ENCODE results near the gene MYLK4. TPM values are rescaled to one million over a fixed set of nuclear protein-coding genes. Genes with fewer than 3 reads are reported as not detected.

The MYLK4 gene
- total and polyA plus RNA-seq, 4 donors: 0.07 to 0.65 (median 0.39) TPM

- H3K27ac ChIP-seq (ENCODE audit: low read depth in 1 of 2, low read length in 2 of 2): no peak overlapping the region
- H3K27me3 ChIP-seq (ENCODE audit: control insufficient read depth in 4 of 4, insufficient read depth in 4 of 4, low read length in 3 of 4): no peaks in the 10 kb centered on the region
- no peak for DNase-seq (ENCODE audit: low spot score)
- no peaks in the 10 kb centered on the region for H3K4me1 ChIP-seq (ENCODE audit: control insufficient read depth in 4 of 4, insufficient read depth in 4 of 4, low read length in 3 of 4)
- WGBS: 81% methylated on average over 5 of the region's 5 CpGs
- no peak overlapping the region for H3K4me3 ChIP-seq (ENCODE audit: low read depth in 1 of 3, low read length in 3 of 3)
- H3K36me3 ChIP-seq (ENCODE audit: control insufficient read depth in 4 of 4, insufficient read depth in 3 of 4, low read depth in 1 of 4, low read length in 3 of 4): no peaks in the 10 kb centered on the region
- H3K9me3 ChIP-seq (ENCODE audit: control insufficient read depth in 4 of 4, low read length in 3 of 4): no peaks in the 10 kb centered on the region
- TF ChIP-seq ATF3 (IDR thresholded peaks at IDR 0.05) (no peak), YY1 (IDR thresholded peaks at IDR 0.05) (no peak), JUND (IDR thresholded peaks at IDR 0.05) (no peak)
- TF ChIP-seq, protein P1, sequence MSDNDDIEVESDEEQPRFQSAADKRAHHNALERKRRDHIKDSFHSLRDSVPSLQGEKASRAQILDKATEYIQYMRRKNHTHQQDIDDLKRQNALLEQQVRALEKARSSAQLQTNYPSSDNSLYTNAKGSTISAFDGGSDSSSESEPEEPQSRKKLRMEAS (IDR thresholded peaks at IDR 0.05): no peak
- H3K9ac ChIP-seq (ENCODE audit: low read depth in 1 of 2, low read length in 2 of 2): no peak overlapping the region
Measured at GRCh38 chr6:2731281-2731909, 19.3 kb downstream of the MYLK4 start.

DNA sequence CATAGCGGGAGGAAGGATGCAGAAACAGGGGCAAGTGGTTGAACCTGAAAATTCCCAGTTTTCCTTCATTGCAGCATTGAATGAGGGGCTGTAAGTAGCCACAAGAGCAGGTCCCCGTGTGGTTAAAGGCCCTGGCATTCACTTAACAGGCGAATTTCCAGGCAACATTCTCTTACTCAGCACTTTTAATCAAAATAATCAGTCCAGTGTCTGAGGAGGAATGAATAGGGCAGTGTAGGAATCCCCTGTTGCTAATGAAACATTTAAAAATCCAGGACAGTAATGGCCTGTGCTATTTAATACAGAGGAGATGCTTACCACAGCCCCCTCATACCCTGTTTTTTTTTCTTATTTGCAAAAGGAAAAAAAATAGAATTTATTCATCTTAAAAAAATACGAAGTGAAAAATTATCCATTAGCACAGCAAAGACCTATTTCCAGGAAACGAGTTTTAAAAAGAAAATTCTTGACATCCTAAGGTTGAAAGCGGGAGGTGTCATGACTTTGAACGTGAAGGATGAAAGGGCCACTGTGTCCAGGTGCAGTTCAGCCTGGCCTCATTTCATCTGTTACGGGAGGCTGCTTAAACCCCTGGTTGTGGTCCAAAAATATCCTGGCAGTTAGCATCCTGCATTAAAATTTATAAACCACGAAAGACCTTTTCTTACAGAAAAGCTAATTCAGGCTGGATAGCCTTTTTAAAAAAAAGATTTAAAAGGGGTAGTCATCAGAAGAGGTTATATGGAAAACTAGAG, 20.2 kb downstream of the MYLK4 start:
- no peak overlapping the region for H3K9ac ChIP-seq (ENCODE audit: low read depth in 1 of 2, low read length in 2 of 2)
- no peaks in the 10 kb centered on the region for H3K36me3 ChIP-seq (ENCODE audit: control insufficient read depth in 4 of 4, insufficient read depth in 3 of 4, low read depth in 1 of 4, low read length in 3 of 4)
- H3K27ac ChIP-seq (ENCODE audit: low read depth in 1 of 2, low read length in 2 of 2): no peak overlapping the region
- no peaks in the 10 kb centered on the region for H3K9me3 ChIP-seq (ENCODE audit: control insufficient read depth in 4 of 4, low read length in 3 of 4)
- no peaks in the 10 kb centered on the region for H3K27me3 ChIP-seq (ENCODE audit: control insufficient read depth in 4 of 4, insufficient read depth in 4 of 4, low read length in 3 of 4)
- H3K4me3 ChIP-seq (ENCODE audit: low read depth in 1 of 3, low read length in 3 of 3): no peak overlapping the region
- no peak for TF ChIP-seq NR2F2 (IDR thresholded peaks at IDR 0.05)
- TF ChIP-seq HNF4G (IDR thresholded peaks at IDR 0.05): no peak
- TF ChIP-seq CTCF (IDR thresholded peaks at IDR 0.05; ENCODE audit: low read depth, low read length, missing input control): no peak
- TF ChIP-seq FOXA1 (IDR thresholded peaks at IDR 0.05): no peak
- TF ChIP-seq EGR1 (IDR thresholded peaks at IDR 0.05; ENCODE audit: low read depth in 2 of 2): no peak
- TF ChIP-seq RXRA (IDR thresholded peaks at IDR 0.05): no peak
- TF ChIP-seq SP1 (IDR thresholded peaks at IDR 0.05): no peak
- TF ChIP-seq FOXA2 (IDR thresholded peaks at IDR 0.05): no peak
- no peak for TF ChIP-seq ZBTB33 (IDR thresholded peaks at IDR 0.05)
- no peak for TF ChIP-seq GABPA (IDR thresholded peaks at IDR 0.05 in 1 of 2, conservative IDR thresholded peaks at IDR 0.05 in 1 of 2)
- TF ChIP-seq, protein P1 (IDR thresholded peaks at IDR 0.05): no peak
- TF ChIP-seq YY1 (IDR thresholded peaks at IDR 0.05): no peak
- 84% methylated on average over 9 of the region's 9 CpGs for WGBS
- H3K4me1 ChIP-seq (ENCODE audit: control insufficient read depth in 4 of 4, insufficient read depth in 4 of 4, low read length in 3 of 4): no peaks in the 10 kb centered on the region
- no peak for DNase-seq (ENCODE audit: low spot score)
